ENCODE measurements around the gene AP1AR.

The AP1AR gene

DNA sequence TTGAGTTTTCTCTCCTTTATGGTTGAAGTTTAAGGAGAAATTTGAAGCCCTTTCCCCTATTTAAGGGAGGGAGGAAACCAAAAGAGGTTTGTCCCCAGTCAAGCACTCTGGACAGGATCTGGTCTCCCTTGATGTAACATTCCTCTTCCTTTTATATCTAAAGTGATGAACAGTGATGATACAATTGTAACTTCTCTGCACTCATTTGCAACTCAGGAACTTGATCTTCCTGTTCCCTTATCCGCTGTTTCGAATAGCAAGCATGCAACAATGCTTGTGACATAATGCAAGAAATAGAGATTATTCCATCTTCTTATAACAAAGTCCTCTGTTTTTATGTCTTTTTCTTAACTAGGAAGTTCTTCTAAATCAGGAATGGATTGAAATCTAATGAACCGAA lies 83.9 kb downstream of the AP1AR start:
- no CpG with 5 or more reads among the region's 3 CpGs for WGBS (ENCODE audit: insufficient coverage, insufficient read length)
- DNase-seq (ENCODE audit: low read depth, low spot score), result no peak
- Histone ChIP-seq H3K27me3 (ENCODE audit: control insufficient read depth, insufficient read depth, low read length) (no peaks in the 10 kb centered on the region), H3K36me3 (ENCODE audit: control insufficient read depth, insufficient read depth, low read length) (no peaks in the 10 kb centered on the region), H3K9me3 (ENCODE audit: control insufficient read depth, insufficient read depth, low read length) (no peaks in the 10 kb centered on the region), H3K4me3 (ENCODE audit: low read length) (no peak overlapping the region), H3K27ac (ENCODE audit: low read length) (no peak overlapping the region), H3K4me1 (ENCODE audit: control insufficient read depth, insufficient read depth, low read length) (no peaks in the 10 kb centered on the region)

GRCh38 chr4:112316360-112316759 lies 84.8 kb downstream of the AP1AR start:
- no peaks in the 10 kb centered on the region for H3K27me3 ChIP-seq (ENCODE audit: control insufficient read depth, insufficient read depth, low read length)
- H3K4me1 ChIP-seq (ENCODE audit: control insufficient read depth, insufficient read depth, low read length), result no peaks in the 10 kb centered on the region
- no peaks in the 10 kb centered on the region for H3K36me3 ChIP-seq (ENCODE audit: control insufficient read depth, insufficient read depth, low read length)
- H3K4me3 ChIP-seq (ENCODE audit: low read length), result no peak overlapping the region
- H3K9me3 ChIP-seq (ENCODE audit: control insufficient read depth, insufficient read depth, low read length), result no peaks in the 10 kb centered on the region
- WGBS (ENCODE audit: insufficient coverage, insufficient read length), result no CpG with 5 or more reads among the region's 2 CpGs
- no peak overlapping the region for H3K27ac ChIP-seq (ENCODE audit: low read length)
- DNase-seq (ENCODE audit: low read depth, low spot score), result no peak

DNA sequence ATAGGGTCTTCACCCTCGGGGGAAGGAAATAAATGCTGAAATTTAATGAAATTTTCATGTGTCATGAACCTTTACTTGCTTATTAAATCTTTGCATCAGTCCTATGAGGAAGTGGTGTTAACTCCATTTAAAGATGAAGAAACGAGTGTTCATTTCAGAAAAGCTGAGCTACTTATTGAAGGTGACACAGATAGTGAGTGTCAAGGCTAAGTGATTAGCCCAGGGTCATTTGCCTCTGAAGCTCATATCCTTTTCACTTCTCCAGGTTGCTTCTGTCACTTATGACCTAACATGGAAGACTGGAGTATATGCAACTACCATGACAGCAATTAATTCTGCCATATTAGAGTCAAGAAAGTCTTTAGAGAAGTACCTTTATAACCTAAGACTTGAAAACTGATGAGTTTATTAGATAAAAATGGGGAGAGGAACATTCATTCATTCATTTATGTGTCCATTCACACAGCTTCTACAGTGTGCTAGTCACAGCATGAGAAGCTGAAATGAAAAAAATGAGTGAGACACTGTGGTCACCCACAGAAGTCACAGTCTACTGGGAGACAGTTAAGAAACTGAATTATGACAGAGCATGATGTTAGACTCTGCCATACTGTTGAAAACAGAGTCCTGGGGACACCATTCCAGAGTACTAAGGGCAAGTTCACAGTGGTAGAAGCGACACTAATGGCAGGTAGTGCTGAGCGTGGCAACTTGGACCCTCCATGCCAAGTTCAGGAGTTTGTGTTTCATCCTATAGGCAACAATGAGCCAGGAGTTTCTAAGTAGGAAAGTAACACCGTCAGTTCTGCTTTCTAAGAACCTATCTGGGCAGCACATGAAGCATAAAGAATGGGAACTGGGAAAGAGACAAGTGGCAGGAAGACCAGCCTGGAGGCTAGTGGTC lies 86.9 kb downstream of the AP1AR start:
- DNase-seq (ENCODE audit: low read depth, low spot score), result no peak
- Histone ChIP-seq H3K27ac (ENCODE audit: low read length) (no peak overlapping the region), H3K4me3 (ENCODE audit: low read length) (no peak overlapping the region), H3K36me3 (ENCODE audit: control insufficient read depth, insufficient read depth, low read length) (no peaks in the 10 kb centered on the region), H3K4me1 (ENCODE audit: control insufficient read depth, insufficient read depth, low read length) (no peaks in the 10 kb centered on the region), H3K27me3 (ENCODE audit: control insufficient read depth, insufficient read depth, low read length) (no peaks in the 10 kb centered on the region), H3K9me3 (ENCODE audit: control insufficient read depth, insufficient read depth, low read length) (no peaks in the 10 kb centered on the region)
- WGBS (ENCODE audit: insufficient coverage, insufficient read length), result no CpG with 5 or more reads among the region's 5 CpGs
